Measurements from ENCODE around the gene WDR43.

DNA sequence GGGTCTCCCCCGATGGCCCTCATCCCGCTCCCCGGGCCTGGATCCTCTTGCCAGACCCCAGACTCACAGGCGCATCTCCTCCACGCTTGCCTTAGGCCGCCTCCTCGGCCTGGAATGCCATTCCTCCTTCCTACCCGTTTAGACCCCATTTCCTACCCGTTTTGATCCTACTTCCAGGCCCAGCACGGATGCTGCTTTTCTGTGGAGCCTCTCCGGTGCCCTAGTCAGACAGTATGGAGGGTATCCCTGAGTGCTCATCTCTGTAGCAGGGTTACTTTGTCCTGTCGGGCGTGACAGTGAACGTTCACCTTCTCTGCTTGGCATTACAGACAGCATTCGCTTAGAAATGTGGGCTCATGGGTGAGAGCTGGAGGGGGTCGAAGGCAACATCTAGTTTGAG is 96.0 kb downstream of the WDR43 start:
- TF ChIP-seq, protein P1, sequence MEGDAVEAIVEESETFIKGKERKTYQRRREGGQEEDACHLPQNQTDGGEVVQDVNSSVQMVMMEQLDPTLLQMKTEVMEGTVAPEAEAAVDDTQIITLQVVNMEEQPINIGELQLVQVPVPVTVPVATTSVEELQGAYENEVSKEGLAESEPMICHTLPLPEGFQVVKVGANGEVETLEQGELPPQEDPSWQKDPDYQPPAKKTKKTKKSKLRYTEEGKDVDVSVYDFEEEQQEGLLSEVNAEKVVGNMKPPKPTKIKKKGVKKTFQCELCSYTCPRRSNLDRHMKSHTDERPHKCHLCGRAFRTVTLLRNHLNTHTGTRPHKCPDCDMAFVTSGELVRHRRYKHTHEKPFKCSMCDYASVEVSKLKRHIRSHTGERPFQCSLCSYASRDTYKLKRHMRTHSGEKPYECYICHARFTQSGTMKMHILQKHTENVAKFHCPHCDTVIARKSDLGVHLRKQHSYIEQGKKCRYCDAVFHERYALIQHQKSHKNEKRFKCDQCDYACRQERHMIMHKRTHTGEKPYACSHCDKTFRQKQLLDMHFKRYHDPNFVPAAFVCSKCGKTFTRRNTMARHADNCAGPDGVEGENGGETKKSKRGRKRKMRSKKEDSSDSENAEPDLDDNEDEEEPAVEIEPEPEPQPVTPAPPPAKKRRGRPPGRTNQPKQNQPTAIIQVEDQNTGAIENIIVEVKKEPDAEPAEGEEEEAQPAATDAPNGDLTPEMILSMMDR (IDR thresholded peaks at IDR 0.05), result no peak
- no peak for TF ChIP-seq POLR2A (IDR thresholded peaks at IDR 0.05)
